Panc1 (cell line): Measurements from ENCODE around the gene MORF4L2. TPM values are rescaled to one million over a fixed set of nuclear protein-coding genes. Genes with fewer than 3 reads are reported as not detected.

ENCODE experiments used
- ATAC-seq: fragments of 200-7000 bp; cut with Tn5 transposase; 2 replicates; pipeline ENCODE4 v1.9.1; 2020; ENCODE audit warnings: mild to moderate bottlenecking, moderate library complexity
- BruUV-seq: library from RNA; stranded (reverse); fragments of 400-500 nt; replicated peaks from 2 replicates; lab custom pipeline; 2021; lab: Mats Ljungman, UMichigan
- CTCF ChIA-PET: fragments of 300-600 bp; sonication (Branson Sonifier 250); formaldehyde crosslinking; loops from one replicate; lab custom pipeline; 2022; ENCODE audit warnings: antibody characterized with exemption; lab: Charles Lee
- POLR2A ChIA-PET: fragments of 300-600 bp; sonication (Branson Sonifier 250); formaldehyde crosslinking; loops from one replicate; lab custom pipeline; 2022; ENCODE audit warnings: antibody characterized with exemption; lab: Charles Lee
- DNase-seq: peaks from one replicate; pipeline ENCODE4 v3.0.0-alpha.2; 2010; ENCODE audit warnings: low read depth, low spot score
- H3K27ac ChIP-seq: 2 replicates; pipeline ENCODE4 v1.5.1; 2011; ENCODE audit warnings: mild to moderate bottlenecking, low read length, inconsistent platforms
- H3K27me3 ChIP-seq: fragments of 200-500 bp; sonication (Bioruptor generic); 2 replicates; pipeline ENCODE4 v1.6.0; 2014; ENCODE audit warnings: low read length, inconsistent platforms; ENCODE audit not compliant: control insufficient read depth, insufficient read depth
- H3K36me3 ChIP-seq: fragments of 200-500 bp; sonication (Bioruptor generic); 2 replicates; pipeline ENCODE4 v1.5.1; 2014; ENCODE audit warnings: inconsistent platforms, mild to moderate bottlenecking, low read length, moderate library complexity; ENCODE audit not compliant: control insufficient read depth, insufficient read depth
- H3K4me1 ChIP-seq: 2 replicates; pipeline ENCODE4 v1.5.1; 2011; ENCODE audit warnings: inconsistent platforms, mild to moderate bottlenecking, low read length, moderate library complexity; ENCODE audit not compliant: control insufficient read depth, insufficient read depth
- H3K4me3 ChIP-seq, 2 experiments: 2 replicates each; pipeline ENCODE4 v1.5.1; 2011 to 2012; ENCODE audit warnings: low read depth in 2 of 2, low read length in 2 of 2, mild to moderate bottlenecking in 2 of 2, inconsistent platforms in 1 of 2, moderate library complexity in 1 of 2
- H3K9me3 ChIP-seq: fragments of 200-500 bp; sonication (Bioruptor generic); 2 replicates; pipeline ENCODE4 v1.5.1; 2014; ENCODE audit warnings: low read depth, mild to moderate bottlenecking, inconsistent platforms, low read length, moderate library complexity; ENCODE audit not compliant: control insufficient read depth, insufficient read depth
- CTCF ChIP-seq: fragments of 450-650 bp; IDR thresholded peaks from 2 replicates; pipeline ENCODE4 v1.5.1; 2017; ENCODE audit warnings: mild to moderate bottlenecking
- POLR2AphosphoS5 ChIP-seq: IDR thresholded peaks from 2 replicates; pipeline ENCODE4 v1.6.1; 2012; ENCODE audit warnings: mild to moderate bottlenecking, low read depth, low read length, moderate library complexity
- REST ChIP-seq, 2 experiments: IDR thresholded peaks; 2 replicates each; pipeline ENCODE4 v1.6.1; 2011 to 2012; ENCODE audit warnings: low read depth in 2 of 2, control low read depth in 1 of 2, low read length in 1 of 2, mild to moderate bottlenecking in 1 of 2, moderate library complexity in 1 of 2; ENCODE audit not compliant: insufficient read depth in 1 of 2
- SIN3A ChIP-seq: IDR thresholded peaks from 2 replicates; pipeline ENCODE4 v1.6.1; 2012; ENCODE audit warnings: low read depth, mild to moderate bottlenecking, low read length, moderate library complexity, borderline replicate concordance; ENCODE audit not compliant: insufficient read depth
- TCF7L2 ChIP-seq: IDR thresholded peaks from 2 replicates; pipeline ENCODE4 v1.6.1; 2011; ENCODE audit warnings: mild to moderate bottlenecking, low read depth, low read length, inconsistent platforms
- in situ Hi-C: cut with HindIII; loops from 2 replicates; pipeline ENCODE4 v1.10.0; 2016; ENCODE audit warnings: low sequenced_read_pairs, low pct_unique_long_range_greater_than_20kb
- intact Hi-C: fragments of 100-400 bp; cut with micrococcal nuclease; formaldehyde crosslinking; loops from one replicate; pipeline ENCODE4 v1.10.0; 2022; ENCODE audit not compliant: unreplicated experiment
- total RNA-seq: library from RNA; stranded (reverse); gene quantifications from one replicate; pipeline ENCODE4 v1.2.1, GENCODE V29; 2021; ENCODE audit not compliant: unreplicated experiment

MORF4L2 gene
- total RNA-seq, 1 experiment from 2014 or later, result 500 TPM

DNA sequence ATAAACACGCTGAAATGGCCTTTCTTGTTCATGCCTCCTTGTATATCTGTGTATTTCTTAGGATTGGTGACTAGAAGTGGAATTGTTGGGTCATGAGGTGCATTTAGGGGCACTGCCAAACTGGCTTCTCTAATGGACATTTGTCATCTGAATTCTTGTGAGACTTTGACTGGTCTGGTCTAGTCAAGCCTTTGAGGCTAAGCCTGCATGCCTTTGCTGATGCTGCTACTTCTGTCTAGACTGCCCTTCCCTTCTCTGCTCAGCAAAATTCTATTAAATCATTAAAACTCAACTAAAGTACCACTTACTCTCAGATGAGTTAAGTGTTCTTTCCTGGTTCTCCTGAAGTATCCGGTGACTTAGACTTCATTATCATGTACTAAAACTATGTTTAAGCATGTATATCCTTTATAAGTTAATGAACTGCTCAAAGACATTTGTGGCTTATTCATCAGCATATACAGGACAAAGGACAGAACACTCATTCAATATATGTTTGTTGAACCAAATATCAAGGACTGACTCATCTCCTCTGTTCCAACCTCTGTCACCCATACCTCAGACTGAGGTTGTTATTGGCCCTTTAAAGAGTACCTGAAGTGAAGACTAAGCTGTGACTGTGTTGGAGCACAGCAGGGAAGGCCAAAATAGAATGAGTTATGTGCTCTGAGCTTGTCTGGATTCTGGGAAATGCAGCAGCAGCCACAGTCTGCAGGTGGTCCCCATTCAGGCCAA, 48.7 kb downstream of the MORF4L2 start:
- POLR2A ChIA-PET, result no interaction called here

GRCh38 chrX:103635436-103635835, 51.1 kb downstream of the MORF4L2 start:
- H3K9me3 ChIP-seq, result no peaks in the 10 kb centered on the region
- H3K27me3 ChIP-seq, result no peaks in the 10 kb centered on the region
- peaks cover 3% of the 10 kb centered on the region; the same call in 1 of the 2 replicates for H3K4me1 ChIP-seq
- no peak overlapping the region for H3K4me3 ChIP-seq
- no TSS peak for BruUV-seq
- no peak overlapping the region for H3K27ac ChIP-seq
- ChIA-PET POLR2A (no interaction called here), CTCF (no interaction called here)
- in situ Hi-C loops (no loop called here), intact Hi-C loops (no loop called here)
- TF ChIP-seq TCF7L2, result no peak
- TF ChIP-seq CTCF, result no peak
- TF ChIP-seq POLR2AphosphoS5, result no peak
- no peak for TF ChIP-seq SIN3A
- TF ChIP-seq REST (IDR thresholded peaks at IDR 0.05; ENCODE audit: insufficient read depth in 1 of 2, low read depth in 2 of 2, low read length in 1 of 2), result no peak
- DNase-seq (no peak), ATAC-seq (no peak)
- no peaks in the 10 kb centered on the region for H3K36me3 ChIP-seq

More for the DNA sequence above, 48.7 kb downstream of the MORF4L2 start:
- DNase-seq (peak; percentile 65), ATAC-seq (peak; percentile 82)
- no peaks in the 10 kb centered on the region for H3K9me3 ChIP-seq
- H3K4me1 ChIP-seq, result no peaks in the 10 kb centered on the region
- no peaks in the 10 kb centered on the region for H3K27me3 ChIP-seq
- in situ Hi-C loops (no loop called here), intact Hi-C loops (no loop called here)
- TF ChIP-seq TCF7L2 (no peak), POLR2AphosphoS5 (no peak), CTCF (no peak), REST (IDR thresholded peaks at IDR 0.05; ENCODE audit: insufficient read depth in 1 of 2, low read depth in 2 of 2, low read length in 1 of 2) (no peak), SIN3A (no peak)
- CTCF ChIA-PET, result no interaction called here
- peak overlapping the region; percentile 20 for H3K27ac ChIP-seq
- no peaks in the 10 kb centered on the region for H3K36me3 ChIP-seq
- BruUV-seq, result no TSS peak
- H3K4me3 ChIP-seq, result no peak overlapping the region
